COLO829 (cell line): ENCODE results near the gene RGS18.
"Not testable (repeated sequence)": the region's sequence is repeated elsewhere in the genome, so short reads cannot be mapped to it uniquely, and the experiment has no call there.

ENCODE experiments used
- DNase-seq: peaks from one replicate; pipeline ENCODE4 v3.0.0; 2012; ENCODE audit warnings: low spot score

RGS18 gene, protein sequence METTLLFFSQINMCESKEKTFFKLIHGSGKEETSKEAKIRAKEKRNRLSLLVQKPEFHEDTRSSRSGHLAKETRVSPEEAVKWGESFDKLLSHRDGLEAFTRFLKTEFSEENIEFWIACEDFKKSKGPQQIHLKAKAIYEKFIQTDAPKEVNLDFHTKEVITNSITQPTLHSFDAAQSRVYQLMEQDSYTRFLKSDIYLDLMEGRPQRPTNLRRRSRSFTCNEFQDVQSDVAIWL

DNA sequence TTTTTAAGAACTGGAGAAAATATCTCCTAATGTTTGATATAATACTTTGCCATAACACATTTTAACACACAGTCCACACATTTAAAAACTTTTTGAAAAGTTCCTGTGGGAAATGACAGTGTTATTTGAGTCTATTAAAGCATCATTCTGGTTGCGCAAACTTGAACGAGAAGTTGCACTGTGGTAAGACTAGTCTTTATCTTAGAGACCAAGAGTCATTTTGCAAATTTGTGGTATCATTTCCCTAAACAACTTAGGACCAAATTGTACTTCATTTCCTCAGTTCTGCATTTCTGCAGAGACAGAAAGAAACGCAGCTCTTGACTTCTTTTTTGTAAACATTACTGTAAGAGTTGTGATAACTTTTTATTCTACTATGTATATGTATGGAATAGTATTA is at the start of gene RGS18:
TSS of gene RGS18 (plus strand) at position 282 of the 400 bp plus-strand sequence. CDS start 176 bp downstream, outside the sequence.
- DNase-seq = no peak

DNA sequence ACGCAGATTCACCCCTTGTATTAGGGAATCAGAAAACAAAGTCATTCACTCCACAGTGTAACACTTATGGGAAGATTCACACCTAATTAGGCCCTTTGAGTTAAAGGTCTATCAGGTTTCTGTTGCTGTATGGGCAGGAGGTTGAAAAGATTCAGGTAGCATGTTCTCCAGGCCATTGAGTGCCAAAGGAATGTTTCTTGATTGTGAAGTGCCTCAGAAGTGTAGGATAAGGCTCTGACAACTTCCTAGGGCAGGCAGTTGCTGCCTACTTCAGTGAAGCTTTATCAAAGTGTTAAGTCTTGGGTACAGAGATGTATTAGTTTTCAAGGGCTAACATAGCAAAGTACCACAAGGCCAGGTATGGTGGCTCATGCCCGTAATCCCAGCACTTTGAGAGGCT is 48.7 kb upstream of the RGS18 start:
- DNase-seq = no peak

DNA sequence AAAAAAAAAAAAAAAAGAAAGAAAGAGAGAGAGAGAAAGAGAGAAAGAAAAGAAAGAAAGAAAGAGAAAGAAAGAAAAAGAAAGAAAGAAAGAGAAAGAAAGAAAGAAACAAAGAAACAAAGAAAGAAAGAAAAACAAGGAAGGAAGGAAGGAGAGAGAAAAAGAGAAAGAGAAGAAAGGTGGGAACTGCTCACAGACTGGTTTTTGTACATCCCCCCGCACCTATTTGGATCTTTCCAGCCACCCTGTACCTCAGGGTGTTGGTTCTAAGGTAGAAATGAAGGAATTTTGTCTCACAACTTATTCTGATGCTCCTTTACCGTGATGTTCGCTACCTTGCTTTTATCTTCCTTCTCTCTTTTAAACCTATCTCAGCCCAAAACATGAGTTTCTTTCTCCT is 43.3 kb upstream of the RGS18 start:
- DNase-seq = no peak

DNA sequence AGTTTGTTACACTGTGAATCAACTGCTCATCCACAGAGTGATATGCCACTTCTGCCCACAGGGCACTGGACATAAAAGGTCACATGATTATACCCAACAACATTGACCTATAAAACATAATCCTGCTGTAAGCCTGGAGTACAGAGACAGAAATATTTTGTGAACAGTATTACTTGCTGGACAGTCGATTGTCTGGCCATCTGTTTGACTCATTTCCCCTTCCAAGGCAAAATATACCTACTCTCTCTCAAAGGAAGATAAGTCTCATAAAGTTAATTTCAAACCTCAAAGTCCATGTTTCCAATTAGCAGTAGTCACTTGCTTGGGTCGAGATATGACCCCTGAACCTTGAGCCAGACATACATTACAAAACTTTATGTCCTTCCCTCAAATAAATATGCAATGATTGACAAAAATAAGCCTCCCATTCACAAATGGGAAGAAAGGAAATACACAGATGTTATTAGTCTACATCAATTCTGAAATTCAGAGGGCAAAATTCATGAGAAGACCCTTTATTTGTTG is 39.3 kb upstream of the RGS18 start:
- peak; percentile 6 for DNase-seq

DNA sequence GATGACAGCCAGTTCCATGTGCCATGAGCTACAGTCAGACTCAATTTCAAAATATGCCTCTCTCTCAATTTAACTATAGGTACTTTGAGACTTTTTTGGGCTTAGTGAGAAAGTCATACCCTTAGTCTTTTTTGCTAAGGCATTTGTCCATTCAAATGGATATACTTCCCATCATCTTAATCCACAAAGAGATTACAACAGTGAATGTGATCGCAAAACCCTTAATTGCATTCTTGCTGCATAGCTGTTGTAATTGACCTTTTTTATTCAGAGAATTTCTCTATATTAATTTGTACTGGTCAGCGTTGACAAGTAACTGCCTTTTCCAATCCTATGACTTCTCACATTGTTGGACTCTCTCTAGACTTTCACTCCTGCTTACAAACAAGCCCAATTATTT is 38.6 kb upstream of the RGS18 start:
- no peak for DNase-seq

DNA sequence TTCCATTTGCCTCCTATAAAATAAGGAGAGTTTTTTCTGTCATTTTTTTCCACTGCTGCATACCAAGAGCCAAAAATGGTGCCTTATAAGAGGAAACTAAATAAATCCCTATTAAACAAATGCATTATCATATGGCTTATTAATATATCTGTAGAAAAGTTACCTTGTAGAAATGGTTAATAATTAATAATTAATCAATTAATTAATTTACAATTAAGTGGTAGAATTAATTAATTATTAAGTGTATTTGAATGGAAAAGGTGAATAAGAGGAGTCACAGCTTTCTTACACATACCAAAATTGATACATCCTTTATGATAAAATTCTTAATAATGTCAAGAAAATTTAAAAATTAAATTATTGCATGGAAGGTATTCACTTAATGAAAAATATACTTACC is 35.6 kb upstream of the RGS18 start:
- no peak for DNase-seq

DNA sequence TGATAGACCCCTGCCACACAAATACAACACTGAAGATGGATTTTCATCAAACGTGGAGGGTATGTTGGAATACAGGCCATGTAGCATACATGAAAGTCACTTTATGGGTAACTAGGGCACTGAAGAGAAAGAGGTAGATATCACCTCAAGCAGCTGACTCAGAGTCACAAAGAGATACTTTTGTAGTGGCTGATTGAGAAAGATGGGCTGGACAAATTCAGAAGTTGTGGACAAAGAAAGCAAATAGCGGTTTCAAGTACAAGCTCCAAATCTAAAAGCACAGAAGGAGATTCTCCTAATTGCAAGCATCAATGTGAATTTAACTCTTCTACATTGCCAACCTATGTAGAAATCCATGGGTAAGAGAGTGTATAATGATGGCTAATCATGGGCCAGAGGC is 35.0 kb upstream of the RGS18 start:
- DNase-seq = no peak

DNA sequence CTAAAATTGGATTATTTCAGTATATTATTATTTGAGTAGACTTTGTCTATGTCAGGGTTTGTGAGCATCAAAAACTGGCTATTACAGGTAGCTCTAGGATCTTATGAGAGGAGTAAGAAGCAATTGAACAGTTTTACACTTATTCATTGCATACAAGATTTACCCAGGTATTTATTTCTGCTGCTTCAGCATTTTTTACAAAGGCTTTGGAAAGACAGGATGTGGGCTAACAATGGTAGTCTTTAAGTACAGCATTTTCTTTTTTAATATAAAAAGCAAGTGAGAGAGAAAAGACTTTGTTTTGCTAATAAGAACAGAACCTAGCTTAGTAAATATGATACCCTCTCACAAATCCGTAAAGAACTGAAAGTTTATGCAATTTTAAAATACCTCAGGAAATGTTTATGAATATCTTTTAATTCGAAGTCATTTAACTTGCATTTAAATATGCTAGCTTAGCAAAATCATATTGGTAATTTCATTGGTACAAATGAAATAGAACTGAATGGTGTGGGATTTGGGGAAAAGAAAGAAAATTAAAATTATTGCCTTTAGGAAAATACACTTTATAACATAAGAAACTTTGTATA is 32.1 kb upstream of the RGS18 start:
- no peak for DNase-seq

DNA sequence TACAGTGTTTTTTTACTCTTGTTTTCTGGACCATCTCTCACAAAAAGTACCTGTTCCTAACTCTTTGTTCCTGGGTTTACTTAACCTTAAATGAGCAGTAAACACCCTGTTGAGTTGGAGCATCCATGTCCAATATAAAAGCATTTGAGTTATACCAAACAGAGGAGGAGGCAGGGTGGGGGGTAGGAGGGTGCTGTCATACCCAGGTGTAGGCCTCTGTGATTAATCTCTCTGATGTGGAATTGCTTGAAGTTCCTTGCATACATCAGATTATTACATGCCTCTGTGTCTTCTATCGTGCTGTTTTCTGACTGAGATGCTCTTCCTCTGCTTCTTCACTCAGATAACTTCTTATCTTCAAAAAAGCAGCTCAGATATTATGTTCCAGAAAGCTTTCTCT is 28.1 kb upstream of the RGS18 start:
- no peak for DNase-seq

DNA sequence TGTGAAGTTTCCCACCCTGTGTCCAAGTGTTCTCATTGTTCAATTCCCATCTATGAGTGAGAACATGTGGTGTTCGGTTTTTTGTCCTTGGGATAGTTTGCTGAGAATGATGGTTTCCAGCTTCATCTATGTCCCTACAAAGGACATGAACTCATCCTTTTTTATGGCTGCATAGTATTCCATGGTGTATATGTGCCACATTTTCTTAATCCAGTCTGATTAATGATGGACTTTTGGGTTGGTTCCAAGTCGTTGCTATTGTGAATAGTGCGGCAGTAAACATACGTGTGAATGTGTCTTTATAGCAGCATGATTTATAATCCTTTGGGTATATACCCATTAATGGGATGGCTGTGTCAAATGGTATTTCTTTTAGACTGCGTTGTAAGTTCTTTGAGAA is 27.4 kb upstream of the RGS18 start:
- not testable (repeated sequence) for DNase-seq

DNA sequence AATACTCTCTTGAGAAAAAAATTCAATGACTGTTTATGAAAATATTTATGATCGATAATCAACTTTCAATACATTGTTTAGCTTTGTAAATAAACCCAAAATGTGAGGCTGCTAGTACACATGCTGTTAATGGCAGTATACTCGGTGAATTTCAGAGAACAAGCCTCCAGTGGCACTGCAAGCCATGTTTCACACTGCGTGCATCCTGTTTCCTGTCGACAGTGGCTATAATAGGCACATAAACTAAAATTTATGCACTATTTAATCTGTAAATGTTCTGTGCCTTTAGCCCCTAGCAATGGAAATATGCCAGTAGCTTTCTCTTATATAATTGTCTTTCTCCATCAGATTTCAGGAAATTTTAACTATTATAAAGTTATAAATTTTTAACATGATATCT is 26.3 kb upstream of the RGS18 start:
- no peak for DNase-seq

DNA sequence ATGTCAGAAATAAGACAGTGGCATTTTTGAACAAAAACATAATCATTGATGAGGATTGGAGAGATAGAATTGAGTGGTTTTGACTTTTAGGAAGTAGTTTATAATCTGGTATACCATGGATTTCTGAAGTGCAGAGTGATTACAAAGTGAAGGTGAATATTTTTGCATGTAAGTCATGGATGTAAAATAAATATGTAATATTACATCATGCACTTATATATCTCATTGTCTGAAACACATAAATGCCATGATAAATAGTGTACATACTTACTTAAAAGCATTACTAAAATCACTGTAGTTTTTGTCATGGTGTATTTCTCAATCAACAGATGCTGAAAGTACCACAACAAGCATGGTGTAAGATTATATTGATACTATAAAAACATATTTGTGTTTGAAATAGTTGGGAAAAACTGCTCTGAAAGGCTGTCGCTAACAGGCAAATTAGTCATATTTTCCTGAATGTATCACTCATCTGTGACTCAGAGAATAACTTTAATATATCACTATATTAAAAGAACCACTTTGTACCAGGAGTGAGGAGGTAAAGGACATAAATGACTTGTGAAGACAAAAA is 24.8 kb upstream of the RGS18 start:
- no peak for DNase-seq

DNA sequence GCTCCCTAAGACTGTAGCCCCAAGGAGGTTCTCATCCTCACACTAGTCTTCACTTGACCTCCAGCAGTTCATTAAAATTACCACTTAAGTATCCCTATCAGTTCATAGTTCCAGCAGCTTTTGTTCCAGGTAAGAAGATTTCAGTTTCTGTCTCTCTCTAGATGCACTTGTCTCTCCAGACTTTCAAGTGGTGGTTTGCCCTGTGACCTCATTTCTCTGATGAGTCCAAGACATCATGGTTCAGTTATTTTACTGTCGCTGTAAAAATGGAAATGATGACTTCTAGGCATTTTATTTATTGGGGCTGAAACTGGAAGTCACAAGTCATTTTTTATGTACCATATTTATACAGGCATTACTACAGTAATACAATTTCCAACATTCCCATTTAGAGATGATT is 17.9 kb upstream of the RGS18 start:
- DNase-seq = no peak

DNA sequence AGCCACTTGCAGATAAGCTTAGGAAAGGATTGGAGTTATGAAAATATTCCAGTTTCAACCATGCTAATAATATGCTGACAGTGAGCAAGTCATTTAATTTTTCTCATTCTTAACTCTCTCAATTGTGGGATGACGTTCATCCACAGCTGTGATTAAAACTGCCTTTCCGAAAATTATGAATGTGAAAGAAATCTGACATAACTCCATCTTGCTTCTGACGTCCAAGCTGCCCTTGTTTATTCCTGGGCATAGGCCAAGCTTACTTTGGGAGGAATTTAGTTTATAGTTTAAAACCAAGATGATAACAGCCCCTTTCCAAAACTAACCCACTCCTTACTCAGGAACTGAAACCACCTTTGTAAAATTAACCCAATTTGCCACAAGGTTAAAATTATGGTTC is 11.0 kb upstream of the RGS18 start:
- no peak for DNase-seq

DNA sequence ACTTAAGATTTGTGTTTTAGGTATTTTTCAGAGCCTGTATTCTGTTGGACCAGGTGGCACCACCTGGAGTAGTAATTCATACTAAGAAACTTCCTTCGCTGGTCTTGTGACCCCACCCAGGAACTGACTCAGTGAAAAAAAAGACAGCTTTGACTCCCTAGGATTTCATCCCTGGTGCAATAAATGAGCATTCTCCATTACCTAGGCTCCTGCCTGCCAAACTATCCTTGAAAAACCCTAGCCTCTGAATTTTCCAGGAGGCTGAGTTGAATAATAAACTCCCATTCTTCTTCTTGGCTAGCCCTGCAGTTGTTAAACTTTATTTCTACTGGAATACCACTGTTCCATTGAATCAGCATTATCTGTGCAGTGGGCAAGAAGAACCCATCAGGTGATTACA is 10.6 kb upstream of the RGS18 start:
- no peak for DNase-seq

DNA sequence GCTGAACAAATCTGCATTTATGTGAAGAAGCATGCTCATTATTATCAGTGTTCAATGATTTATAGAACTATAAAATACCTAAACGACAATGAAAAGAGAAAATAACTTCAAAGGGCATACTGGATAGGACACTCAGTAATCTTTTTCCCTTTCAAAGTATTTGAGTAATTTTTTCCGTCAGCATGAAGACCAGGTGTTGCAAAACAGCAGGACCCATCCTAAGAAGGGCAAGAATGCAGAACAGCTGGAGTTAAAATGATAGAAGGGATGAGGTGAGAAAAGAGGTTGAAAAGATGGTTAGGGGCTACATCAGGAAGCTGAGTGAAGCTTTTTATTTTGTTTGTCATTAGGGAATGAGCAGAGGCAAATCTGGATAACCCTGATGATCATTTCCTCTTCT is 7.1 kb upstream of the RGS18 start:
- DNase-seq = no peak

DNA sequence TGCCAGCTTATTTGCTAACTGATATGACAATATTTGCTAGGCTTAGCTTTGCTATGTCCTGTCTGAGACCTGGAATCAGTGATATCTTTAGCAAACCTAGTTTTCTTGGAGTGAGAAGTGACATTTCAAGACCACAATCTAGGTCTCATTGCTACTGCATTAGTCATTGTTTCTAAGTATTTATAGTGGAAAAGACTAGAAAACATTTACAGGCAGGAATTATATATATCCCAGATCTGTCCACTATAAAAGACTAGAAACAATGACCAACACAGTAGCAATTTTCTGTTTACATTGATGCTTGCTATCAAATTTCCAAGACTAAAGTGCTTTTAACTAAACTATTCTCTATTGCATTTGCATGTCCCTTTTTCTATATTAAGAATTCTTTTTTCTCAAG is 5.0 kb upstream of the RGS18 start:
- DNase-seq = no peak

DNA sequence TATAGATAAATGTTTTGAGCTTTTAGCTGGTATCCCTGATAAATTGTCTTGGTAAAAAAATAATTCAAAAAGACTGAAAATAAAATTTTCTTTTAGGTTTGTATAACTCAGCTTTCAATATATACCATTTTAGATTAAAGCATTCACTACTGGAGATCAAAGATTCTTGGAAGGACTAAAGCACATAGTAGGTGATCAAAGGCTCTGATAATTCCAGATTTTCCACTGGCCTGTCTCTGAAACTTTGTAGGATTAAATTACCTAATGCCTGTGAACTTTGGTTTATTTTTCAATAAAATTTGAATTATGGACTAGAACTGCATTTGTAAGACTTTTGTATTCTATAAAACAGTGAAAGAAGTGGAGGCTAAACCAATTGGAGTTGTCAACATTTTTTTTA is 1.2 kb upstream of the RGS18 start:
- no peak for DNase-seq

DNA sequence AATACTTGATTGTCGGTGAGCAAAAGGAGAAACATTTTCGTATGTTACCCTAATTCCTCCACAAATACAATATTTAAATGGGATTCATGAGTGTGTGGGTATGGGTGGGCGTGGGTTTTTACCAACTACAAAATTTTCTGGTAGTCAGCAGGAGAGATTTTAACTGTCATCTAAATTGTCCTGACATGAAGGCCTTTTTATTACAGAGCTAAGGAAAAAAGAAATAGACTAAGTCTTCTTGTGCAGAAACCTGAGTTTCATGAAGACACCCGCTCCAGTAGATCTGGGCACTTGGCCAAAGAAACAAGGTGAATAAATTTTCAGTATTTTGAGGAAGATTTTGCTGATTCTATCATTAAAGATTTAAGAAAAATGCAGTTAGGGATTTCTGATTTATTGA is 752 bp downstream of the RGS18 start:
- no peak for DNase-seq

DNA sequence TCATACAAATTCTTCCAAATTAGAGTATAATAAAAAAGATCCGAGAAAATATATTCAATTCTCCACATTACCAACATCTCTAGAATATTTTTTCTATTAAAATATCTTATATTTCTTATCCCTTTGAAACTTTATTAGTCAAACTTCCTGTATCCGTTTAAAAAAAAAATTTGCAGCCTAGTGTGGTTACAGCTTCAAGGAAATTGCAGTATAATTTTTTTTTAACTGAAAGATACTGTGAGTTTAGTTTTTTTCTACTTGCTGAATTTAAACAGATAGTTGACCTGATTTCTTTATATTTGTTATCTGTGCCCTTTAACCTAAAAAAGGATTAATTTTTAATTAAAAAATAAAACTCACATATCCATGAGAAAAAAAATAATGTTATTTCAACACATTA is 1.5 kb downstream of the RGS18 start:
- DNase-seq = no peak

DNA sequence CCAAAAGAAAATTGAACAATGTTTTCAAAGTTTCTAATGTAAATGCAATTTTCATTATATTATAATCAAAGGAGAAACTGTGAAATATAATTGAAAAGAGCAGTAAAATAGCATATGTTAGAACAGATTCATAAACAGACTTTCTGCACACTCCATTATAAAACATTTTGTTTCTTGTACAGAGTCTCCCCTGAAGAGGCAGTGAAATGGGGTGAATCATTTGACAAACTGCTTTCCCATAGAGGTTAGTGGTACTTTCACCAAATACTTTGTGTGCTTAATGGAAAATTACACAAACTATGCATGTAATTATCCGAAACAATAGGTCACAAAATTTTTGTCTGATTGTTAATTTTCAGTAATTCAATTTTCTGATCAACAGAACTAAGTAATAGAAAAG is 1.9 kb downstream of the RGS18 start:
- no peak for DNase-seq

DNA sequence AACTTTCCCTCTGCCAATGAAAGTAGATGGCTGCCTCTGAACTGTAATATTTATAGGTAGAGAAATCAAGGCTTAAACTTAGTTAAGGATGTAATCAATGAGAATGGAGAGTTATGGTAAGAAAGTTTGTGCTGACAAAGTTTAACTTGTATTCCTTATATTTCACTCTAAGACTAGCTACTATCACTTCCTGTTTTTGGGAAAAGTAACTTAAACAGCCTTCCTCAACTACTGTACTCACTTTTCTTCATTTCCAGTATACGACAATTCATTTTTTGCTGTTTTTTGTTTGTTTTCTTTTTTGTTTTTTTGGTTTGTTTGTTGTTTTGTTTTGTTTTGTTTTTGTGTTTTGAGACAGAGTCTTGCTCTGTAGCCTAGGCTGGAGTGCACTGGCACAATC is 3.7 kb downstream of the RGS18 start:
- no peak for DNase-seq

DNA sequence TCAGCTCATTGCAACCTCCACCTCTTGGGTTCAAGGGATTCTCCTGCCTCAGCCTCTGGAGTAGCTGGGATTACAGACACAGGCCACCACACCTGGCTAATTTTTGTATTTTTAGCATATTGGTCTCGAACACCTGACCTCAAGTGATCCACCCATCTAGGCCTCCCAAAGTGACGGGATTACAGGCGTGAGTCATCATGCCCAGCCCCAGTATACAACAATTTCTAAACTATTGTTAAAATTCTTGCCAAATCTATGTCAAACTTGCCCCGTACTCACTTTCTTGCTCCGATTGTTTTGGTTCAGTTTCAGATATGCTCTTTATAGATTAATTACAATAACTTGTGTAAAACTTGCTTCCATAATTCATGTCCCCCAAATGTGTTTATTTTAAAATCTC is 4.1 kb downstream of the RGS18 start:
- no peak for DNase-seq

DNA sequence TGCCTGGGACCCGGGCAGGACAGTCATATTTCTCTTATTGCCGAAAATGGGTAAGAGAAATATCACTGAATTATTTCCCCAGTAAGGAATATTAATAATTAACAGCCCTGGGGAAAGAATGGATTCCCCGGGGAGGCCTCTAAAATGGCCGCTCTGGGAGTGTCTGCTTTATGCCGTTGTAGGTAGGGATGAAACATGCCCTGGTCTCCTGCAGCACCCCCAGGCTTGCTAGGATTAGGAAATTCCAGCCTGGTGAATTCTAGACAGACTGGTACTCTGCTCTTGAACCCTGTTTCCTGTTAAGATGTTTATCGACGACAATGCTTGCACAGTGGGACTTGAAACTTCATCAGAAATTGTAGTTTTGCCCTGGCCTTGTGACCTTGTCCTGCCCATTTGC is 6.7 kb downstream of the RGS18 start:
- not testable (repeated sequence) for DNase-seq
